Kidney epithelial cell (primary cell): ENCODE data around the gene DNM1. TPM values are rescaled to one million over a fixed set of nuclear protein-coding genes. Genes with fewer than 3 reads are reported as not detected.
"Not testable (repeated sequence)": the region's sequence is repeated elsewhere in the genome, so short reads cannot be mapped to it uniquely, and the experiment has no call there.

Experiments used
- DNase-seq: peaks from one replicate; pipeline ENCODE4 v3.0.0-alpha.2; 2010; ENCODE audit warnings: low read depth
- H3K27me3 ChIP-seq: 2 replicates; pipeline ENCODE4 v1.6.0; 2011; ENCODE audit warnings: low read length; ENCODE audit not compliant: control insufficient read depth, insufficient read depth
- H3K36me3 ChIP-seq: 2 replicates; pipeline ENCODE4 v1.5.1; 2011; ENCODE audit warnings: low read length; ENCODE audit not compliant: control insufficient read depth, insufficient read depth
- H3K4me3 ChIP-seq: 2 replicates; pipeline ENCODE4 v1.5.1; 2011; ENCODE audit warnings: low read depth, mild to moderate bottlenecking, control low read depth, low read length
- CTCF ChIP-seq: IDR thresholded peaks from 2 replicates; pipeline ENCODE4 v1.5.1; 2011; ENCODE audit warnings: mild to moderate bottlenecking, moderate library complexity, low read length, control low read depth, inconsistent platforms; ENCODE audit not compliant: insufficient read depth, poor library complexity, severe bottlenecking
- total RNA-seq: library from RNA; depleted of rRNA; stranded (reverse); fragments of >200 nt; gene quantifications from 2 replicates; pipeline ENCODE4 v1.2.3, GENCODE V29; 2015

DNM1 gene
- total RNA-seq, 1 donor from 2014 or later = 16.2 TPM

GRCh38 chr9:128276574-128277270 is 73.5 kb downstream of the DNM1 start:
- DNase-seq = no peak
- Histone ChIP-seq H3K27me3 (no peaks in the 10 kb centered on the region), H3K36me3 (peaks cover 1% of the 10 kb centered on the region), H3K4me3 (peak overlapping the region; percentile 59)
- TF ChIP-seq CTCF = no peak

- not testable (repeated sequence) for H3K27me3 ChIP-seq, DNase-seq, H3K4me3 ChIP-seq, H3K36me3 ChIP-seq
Observed at GRCh38 chr9:128279088-128280073, 76.2 kb downstream of the DNM1 start.

- H3K4me3 ChIP-seq = no peak overlapping the region
- no peaks in the 10 kb centered on the region for H3K27me3 ChIP-seq
- no peak for TF ChIP-seq CTCF
- no peaks in the 10 kb centered on the region for H3K36me3 ChIP-seq
- no peak for DNase-seq
Observed at GRCh38 chr9:128280084-128280622, 77.0 kb downstream of the DNM1 start.

GRCh38 chr9:128282500-128282899 is 79.3 kb downstream of the DNM1 start:
- TF ChIP-seq CTCF = no peak
- H3K27me3 ChIP-seq = no peaks in the 10 kb centered on the region
- no peaks in the 10 kb centered on the region for H3K36me3 ChIP-seq
- DNase-seq = no peak
- H3K4me3 ChIP-seq = no peak overlapping the region

- no peak for DNase-seq
- no peak for TF ChIP-seq CTCF
- Histone ChIP-seq H3K4me3 (no peak overlapping the region), H3K27me3 (no peaks in the 10 kb centered on the region), H3K36me3 (no peaks in the 10 kb centered on the region)
Observed at GRCh38 chr9:128285033-128285784, 82.0 kb downstream of the DNM1 start.
